GM12872 (cell line): ENCODE measurements around the gene TMPRSS7.

Experiments
- TF ChIP-seq, protein P1 (sequence below): IDR thresholded peaks from 3 replicates; pipeline ENCODE4 v1.5.1; 2011; ENCODE audit warnings: low read depth, mild to moderate bottlenecking, low read length, moderate library complexity; ENCODE audit not compliant: insufficient read depth

The TMPRSS7 gene

DNA sequence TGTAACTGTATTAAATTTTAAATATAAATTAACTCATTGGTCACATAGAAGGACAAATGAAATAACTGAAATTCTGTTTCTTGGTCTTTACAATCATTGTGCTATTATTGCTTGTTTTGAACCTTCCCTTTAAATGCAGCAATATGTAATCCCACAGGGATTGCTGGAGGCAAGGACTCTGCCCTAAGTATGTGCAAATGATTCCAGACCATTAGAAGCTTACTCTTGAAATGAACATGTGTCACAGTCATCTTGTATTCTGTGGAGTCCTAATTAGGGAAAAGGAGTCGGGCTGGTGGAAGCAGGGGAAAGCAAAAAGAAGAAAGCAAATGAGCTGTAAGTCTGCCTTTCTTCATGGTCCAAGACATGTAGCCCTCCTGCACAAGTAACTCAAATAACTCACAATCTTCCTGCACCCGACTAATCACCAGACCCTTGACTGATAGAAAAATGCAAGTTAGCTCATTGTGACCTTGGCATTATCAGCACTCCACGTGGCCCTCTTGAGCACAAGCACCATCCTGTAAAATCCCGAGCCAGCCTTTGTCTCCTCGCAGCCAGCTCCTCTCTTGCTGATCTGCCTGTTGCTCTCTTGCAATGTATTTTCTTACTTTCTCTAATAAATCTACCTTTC lies 2.3 kb upstream of the TMPRSS7 start:
- TF ChIP-seq, protein P1, sequence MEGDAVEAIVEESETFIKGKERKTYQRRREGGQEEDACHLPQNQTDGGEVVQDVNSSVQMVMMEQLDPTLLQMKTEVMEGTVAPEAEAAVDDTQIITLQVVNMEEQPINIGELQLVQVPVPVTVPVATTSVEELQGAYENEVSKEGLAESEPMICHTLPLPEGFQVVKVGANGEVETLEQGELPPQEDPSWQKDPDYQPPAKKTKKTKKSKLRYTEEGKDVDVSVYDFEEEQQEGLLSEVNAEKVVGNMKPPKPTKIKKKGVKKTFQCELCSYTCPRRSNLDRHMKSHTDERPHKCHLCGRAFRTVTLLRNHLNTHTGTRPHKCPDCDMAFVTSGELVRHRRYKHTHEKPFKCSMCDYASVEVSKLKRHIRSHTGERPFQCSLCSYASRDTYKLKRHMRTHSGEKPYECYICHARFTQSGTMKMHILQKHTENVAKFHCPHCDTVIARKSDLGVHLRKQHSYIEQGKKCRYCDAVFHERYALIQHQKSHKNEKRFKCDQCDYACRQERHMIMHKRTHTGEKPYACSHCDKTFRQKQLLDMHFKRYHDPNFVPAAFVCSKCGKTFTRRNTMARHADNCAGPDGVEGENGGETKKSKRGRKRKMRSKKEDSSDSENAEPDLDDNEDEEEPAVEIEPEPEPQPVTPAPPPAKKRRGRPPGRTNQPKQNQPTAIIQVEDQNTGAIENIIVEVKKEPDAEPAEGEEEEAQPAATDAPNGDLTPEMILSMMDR: no peak

DNA sequence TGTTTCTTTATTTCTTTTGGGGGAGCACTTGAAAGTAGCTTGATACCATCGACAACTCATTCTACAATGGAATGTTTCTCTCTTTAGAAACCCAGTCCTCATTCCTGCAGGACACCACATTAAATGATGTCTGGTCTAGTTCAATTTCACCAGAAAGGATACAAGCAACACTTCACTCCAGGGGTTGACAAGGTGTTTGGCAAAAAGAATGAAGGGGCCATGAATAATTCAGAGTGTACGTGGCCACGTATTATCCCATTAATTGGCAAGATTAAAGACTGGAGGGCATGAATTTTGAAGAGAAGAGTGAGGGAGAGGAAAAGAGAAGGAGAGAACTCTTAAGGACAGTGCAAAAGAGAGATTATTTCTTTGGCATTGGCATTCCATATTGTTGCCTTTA lies 705 bp downstream of the TMPRSS7 start:
- TF ChIP-seq, protein P1: no peak

DNA sequence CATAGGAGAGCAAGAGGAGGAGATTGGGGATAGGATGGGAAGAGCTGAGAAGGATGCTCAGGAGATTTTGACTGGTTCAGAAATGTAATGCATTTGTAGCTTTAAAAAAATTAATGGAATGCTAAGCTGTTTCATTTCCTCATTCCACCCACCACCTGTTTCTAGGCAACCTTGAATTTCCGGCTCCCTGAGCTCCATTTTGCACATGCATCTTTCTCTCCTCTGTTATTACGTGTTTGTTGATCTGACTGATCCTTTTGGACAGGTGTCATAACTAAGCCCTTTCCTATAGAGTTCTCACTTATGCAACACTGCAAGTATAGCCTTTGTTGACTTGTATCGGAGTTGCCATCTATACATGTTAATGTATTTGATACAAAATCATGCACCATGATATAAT lies 4.3 kb downstream of the TMPRSS7 start:
- TF ChIP-seq, protein P1: no peak

DNA sequence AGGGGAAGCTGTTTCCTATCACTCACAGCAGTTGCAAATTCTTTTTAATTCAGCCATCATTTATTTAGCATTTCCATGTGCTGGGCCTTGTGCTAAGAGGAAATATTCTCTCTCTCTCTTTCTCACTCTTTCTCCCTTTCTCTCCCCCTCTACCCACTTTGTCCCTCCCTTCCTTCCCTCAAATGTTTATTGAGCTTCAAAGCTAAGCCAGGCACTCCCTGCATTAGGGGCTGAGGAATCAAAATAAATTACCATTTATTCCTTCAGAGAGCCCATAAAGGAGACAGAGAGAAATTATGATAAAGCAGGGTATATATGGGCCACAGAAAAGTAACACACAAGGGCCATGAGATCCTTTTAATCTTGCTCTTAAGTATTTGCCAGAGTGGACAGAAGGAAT lies 6.8 kb downstream of the TMPRSS7 start:
- TF ChIP-seq, protein P1: no peak

DNA sequence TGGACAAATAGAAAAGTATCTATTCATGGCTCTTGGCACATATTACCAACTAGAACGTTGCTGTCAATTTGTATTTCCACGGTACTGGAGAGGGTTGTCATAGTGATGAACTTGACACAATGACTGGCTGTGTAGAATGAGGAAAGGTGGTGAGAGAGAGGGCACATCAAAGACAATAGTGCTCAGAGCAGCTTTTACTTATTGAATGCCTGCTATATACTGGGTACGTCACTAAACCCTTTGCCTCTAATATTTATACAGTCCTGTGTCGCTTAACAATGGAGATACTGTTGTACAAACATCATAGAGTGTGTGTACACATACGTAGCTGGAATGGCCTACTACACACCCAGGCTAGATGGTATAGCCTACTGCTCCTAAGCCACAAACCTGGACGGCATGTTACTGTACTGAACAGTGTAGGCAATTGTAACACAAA lies 8.3 kb downstream of the TMPRSS7 start:
- TF ChIP-seq, protein P1: no peak

DNA sequence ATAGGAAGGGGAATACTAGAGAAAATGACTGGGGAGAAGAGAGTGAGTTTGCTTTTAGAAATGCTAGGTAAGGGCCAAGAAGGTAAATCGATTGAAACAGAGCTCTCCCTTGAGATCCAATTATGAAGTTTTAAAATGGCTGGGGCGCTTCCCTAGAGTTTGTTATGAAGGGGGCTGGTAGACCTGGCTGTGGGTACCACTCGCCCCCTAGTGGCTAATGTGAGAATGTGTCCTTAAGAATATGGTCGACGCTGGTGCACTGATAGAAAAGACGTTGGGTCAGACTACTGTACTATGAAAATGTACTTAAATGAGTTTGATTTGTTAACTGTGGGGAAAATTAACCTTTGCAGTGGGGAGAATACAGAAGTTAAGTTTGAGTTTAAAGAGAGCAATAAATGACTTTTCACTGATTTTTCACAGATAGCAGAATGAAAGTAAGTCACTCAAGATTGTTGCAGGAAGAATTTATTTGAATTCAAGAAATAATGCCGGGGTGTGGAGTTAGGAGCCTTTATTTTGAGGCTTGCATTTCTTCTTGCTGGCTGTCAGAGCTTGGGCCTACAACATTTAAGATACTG lies 9.2 kb downstream of the TMPRSS7 start:
- TF ChIP-seq, protein P1: peak; percentile 82

DNA sequence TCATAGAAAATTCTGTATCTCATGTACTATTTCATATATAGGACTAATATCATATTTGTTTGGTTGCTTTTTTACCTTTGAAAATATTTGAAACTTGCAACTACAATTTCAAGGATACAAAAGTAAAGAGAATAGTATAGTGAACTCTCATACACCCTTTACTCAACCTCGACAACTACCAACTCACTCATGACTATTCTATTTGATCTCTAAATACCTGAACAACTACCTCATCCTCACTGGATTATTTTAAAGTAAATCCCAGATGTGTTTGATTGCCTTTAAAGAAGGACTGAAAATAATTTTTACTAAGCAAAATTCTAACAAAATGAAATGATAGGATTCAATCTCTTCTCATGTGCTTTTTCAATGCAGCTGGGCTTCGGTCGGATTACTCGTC lies 12.1 kb downstream of the TMPRSS7 start:
- TF ChIP-seq, protein P1: no peak

DNA sequence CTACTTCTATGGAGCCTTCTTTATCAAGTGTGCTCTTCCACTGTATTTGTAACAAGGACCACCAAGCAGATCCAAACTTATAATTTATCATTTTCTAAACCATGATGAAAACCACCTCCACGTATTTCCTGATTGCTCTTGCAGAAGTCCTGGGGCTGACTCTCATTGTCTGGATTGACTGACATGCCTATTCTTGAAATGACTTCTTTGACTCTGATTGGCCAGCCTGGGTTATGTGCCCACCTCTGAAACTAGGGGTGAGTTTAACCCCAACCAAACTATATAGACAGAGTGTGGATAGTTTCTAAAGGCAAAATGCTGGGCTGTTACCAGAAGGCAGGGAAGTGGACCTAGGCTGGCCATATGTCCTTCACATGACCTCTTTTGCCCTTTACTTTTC lies 12.7 kb downstream of the TMPRSS7 start:
- TF ChIP-seq, protein P1: no peak
